ENCODE data around the gene SLC17A4. TPM values are rescaled to one million over a fixed set of nuclear protein-coding genes. Genes with fewer than 3 reads are reported as not detected.

Gene SLC17A4
- total and polyA plus RNA-seq, 2 experiments from 2014 or later, result not detected

DNA sequence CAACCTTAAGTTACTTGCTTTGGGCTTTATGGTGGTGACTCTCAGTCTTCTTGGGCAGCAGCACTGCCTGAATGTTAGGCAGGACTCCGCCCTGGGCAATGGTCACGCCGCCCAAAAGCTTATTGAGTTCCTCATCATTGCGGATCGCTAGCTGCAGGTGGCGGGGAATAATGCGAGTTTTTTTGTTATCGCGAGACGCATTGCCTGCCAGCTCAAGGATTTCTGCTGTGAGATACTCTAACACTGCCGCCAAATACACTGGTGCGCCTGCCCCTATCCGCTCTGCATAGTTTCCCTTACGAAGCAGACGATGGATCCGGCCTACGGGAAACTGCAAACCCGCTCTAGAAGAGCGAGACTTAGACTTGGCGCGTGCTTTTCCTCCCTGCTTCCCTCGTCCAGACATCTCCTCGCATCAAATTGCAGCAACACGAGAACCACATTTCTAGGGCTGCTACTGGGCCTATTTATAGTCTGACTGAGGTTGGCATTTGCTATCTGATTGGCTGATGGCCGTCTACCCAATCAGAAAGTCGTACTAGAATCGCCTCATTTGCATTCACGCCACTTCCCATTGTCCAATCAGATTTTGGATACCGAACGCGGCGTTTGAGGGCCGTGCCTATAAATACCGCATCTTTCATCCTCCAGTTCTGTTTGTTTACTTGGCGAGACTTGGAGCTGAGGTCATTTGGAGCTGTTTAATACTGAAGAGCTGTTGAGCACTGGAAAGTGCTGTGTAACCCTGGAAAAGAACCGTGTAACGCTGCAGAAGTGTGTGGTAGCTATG lies 28.2 kb upstream of the SLC17A4 start:
- no peak overlapping the region for H3K4me3 ChIP-seq
- no peak for DNase-seq
- no peaks in the 10 kb centered on the region for H3F3A ChIP-seq (ENCODE audit: insufficient read depth)
- no peaks in the 10 kb centered on the region for H3K27me3 ChIP-seq (replicated peaks; ENCODE audit: insufficient read depth)
- H3K4me1 ChIP-seq (ENCODE audit: insufficient read depth), result no peaks in the 10 kb centered on the region
- no peak overlapping the region for H3K27ac ChIP-seq
- H2AFZ ChIP-seq, result no peak overlapping the region
- H3K9me3 ChIP-seq (ENCODE audit: low read depth), result no peaks in the 10 kb centered on the region
- H3K79me2 ChIP-seq (ENCODE audit: insufficient read depth), result no peaks in the 10 kb centered on the region
- H3K4me2 ChIP-seq (ENCODE audit: unreplicated experiment), result no peak overlapping the region
- no peaks in the 10 kb centered on the region for H3K36me3 ChIP-seq (ENCODE audit: low read depth)
- no peaks in the 10 kb centered on the region for H4K20me1 ChIP-seq (ENCODE audit: insufficient read depth)
- in situ Hi-C loops (cut with MboI), result no loop called here
- TF ChIP-seq EZH2 (IDR thresholded peaks at IDR 0.05; ENCODE audit: insufficient read depth, poor library complexity, severe bottlenecking) (no peak), EZH2phosphoT487 (IDR thresholded peaks at IDR 0.05; ENCODE audit: insufficient read depth, low read depth) (no peak)
- H3K9me2 ChIP-seq (ENCODE audit: insufficient read depth), result no peaks in the 10 kb centered on the region
- WGBS, 2 experiments (ENCODE audit: low coverage in 1 of 2, low lambda C conversion rate in 2 of 2, missing lambda C conversion rate in 2 of 2), result 78% methylated on average over 37 of the region's 37 CpGs
- no peak overlapping the region for H3K9ac ChIP-seq

DNA sequence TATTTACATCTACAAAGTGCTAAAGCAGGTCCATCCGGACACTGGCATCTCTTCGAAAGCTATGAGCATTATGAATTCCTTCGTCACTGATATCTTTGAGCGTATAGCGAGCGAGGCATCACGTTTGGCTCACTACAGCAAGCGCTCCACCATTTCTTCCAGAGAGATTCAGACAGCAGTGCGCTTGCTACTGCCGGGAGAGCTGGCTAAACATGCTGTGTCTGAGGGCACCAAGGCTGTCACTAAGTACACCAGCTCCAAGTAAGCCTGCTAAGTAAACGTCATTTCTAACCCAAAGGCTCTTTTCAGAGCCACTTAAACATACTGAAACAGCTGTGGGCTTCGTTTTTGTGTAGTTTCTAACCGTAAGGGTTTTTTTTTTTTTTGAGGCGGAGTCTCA lies 27.5 kb upstream of the SLC17A4 start:
- in situ Hi-C loops (cut with MboI), result no loop called here
- no peak for TF ChIP-seq EZH2phosphoT487 (IDR thresholded peaks at IDR 0.05; ENCODE audit: insufficient read depth, low read depth)
- no peak for TF ChIP-seq EZH2 (IDR thresholded peaks at IDR 0.05; ENCODE audit: insufficient read depth, poor library complexity, severe bottlenecking)
- 57 to 69% methylated on average over 14 of the region's 14 CpGs for WGBS, 2 experiments (ENCODE audit: low coverage in 1 of 2, low lambda C conversion rate in 2 of 2, missing lambda C conversion rate in 2 of 2)

DNA sequence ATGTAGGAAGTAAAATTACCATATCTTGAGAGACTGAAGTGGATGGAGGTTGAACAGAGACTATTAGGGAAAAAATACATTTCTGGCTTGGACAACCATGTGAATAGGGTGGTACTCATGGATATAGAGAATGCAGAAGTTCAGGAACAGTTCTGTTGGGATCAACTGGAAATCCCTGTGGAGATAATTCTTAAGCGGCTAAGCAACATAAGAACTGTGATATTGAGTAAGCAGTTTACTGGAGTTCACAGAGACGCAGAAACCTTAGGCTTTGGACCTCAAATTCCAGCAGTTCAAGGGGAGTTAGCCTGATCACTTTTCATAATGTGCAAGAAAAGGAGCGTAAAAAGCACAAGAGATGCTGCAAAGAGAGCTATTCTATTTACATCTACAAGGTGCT lies 23.6 kb upstream of the SLC17A4 start:
- no peaks in the 10 kb centered on the region for H4K20me1 ChIP-seq (ENCODE audit: insufficient read depth)
- H3K9me2 ChIP-seq (ENCODE audit: insufficient read depth), result no peaks in the 10 kb centered on the region
- H3K79me2 ChIP-seq (ENCODE audit: insufficient read depth), result no peaks in the 10 kb centered on the region
- no peaks in the 10 kb centered on the region for H3K9me3 ChIP-seq (ENCODE audit: low read depth)
- no peak overlapping the region for H3K4me2 ChIP-seq (ENCODE audit: unreplicated experiment)
- no peak overlapping the region for H2AFZ ChIP-seq
- no peaks in the 10 kb centered on the region for H3K36me3 ChIP-seq (ENCODE audit: low read depth)
- no peak overlapping the region for H3K27ac ChIP-seq
- H3K4me1 ChIP-seq (ENCODE audit: insufficient read depth), result no peaks in the 10 kb centered on the region
- in situ Hi-C loops (cut with MboI), result no loop called here
- H3K4me3 ChIP-seq, result no peak overlapping the region
- H3K27me3 ChIP-seq (replicated peaks; ENCODE audit: insufficient read depth), result no peaks in the 10 kb centered on the region
- 54 to 57% methylated on average over 3 of the region's 3 CpGs for WGBS, 2 experiments (ENCODE audit: low coverage in 1 of 2, low lambda C conversion rate in 2 of 2, missing lambda C conversion rate in 2 of 2)
- no peak for DNase-seq
- H3K9ac ChIP-seq, result no peak overlapping the region
- TF ChIP-seq EZH2phosphoT487 (IDR thresholded peaks at IDR 0.05; ENCODE audit: insufficient read depth, low read depth) (no peak), EZH2 (IDR thresholded peaks at IDR 0.05; ENCODE audit: insufficient read depth, poor library complexity, severe bottlenecking) (no peak)
- H3F3A ChIP-seq (ENCODE audit: insufficient read depth), result no peaks in the 10 kb centered on the region

More for the DNA sequence above, 27.5 kb upstream of the SLC17A4 start:
- Histone ChIP-seq H3K27me3 (replicated peaks; ENCODE audit: insufficient read depth) (no peaks in the 10 kb centered on the region), H3K9ac (no peak overlapping the region), H3K4me3 (no peak overlapping the region), H3K9me2 (ENCODE audit: insufficient read depth) (no peaks in the 10 kb centered on the region), H3K9me3 (ENCODE audit: low read depth) (no peaks in the 10 kb centered on the region), H4K20me1 (ENCODE audit: insufficient read depth) (no peaks in the 10 kb centered on the region), H3F3A (ENCODE audit: insufficient read depth) (no peaks in the 10 kb centered on the region), H2AFZ (no peak overlapping the region), H3K36me3 (ENCODE audit: low read depth) (no peaks in the 10 kb centered on the region), H3K4me2 (ENCODE audit: unreplicated experiment) (no peak overlapping the region), H3K79me2 (ENCODE audit: insufficient read depth) (no peaks in the 10 kb centered on the region), H3K27ac (no peak overlapping the region), H3K4me1 (ENCODE audit: insufficient read depth) (no peaks in the 10 kb centered on the region)
- no peak for DNase-seq

DNA sequence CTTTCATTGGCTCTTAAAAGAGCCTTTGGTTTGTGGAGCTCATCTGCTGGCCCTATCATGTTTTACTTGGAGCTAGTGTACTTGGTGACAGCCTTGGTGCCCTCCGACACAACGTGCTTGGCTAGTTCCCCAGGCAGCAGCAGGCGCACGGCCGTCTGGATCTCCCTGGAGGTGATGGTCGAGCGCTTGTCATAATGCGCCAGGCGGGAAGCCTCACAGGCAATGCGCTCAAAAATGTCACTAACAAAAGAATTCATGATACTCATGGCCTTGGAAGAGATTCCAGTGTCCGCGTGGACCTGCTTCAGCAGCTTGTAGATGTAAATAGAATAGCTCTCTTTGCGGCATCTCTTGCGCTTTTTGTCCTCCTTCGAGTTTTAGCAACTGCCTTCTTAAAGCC lies 22.8 kb upstream of the SLC17A4 start:
- H3K36me3 ChIP-seq (ENCODE audit: low read depth), result no peaks in the 10 kb centered on the region
- no peaks in the 10 kb centered on the region for H3K9me3 ChIP-seq (ENCODE audit: low read depth)
- H3K27me3 ChIP-seq (replicated peaks; ENCODE audit: insufficient read depth), result no peaks in the 10 kb centered on the region
- H3K27ac ChIP-seq, result no peak overlapping the region
- no peaks in the 10 kb centered on the region for H3K79me2 ChIP-seq (ENCODE audit: insufficient read depth)
- H2AFZ ChIP-seq, result no peak overlapping the region
- in situ Hi-C loops (cut with MboI), result no loop called here
- no peak overlapping the region for H3K4me3 ChIP-seq
- TF ChIP-seq EZH2phosphoT487 (IDR thresholded peaks at IDR 0.05; ENCODE audit: insufficient read depth, low read depth), result no peak
- no peak for TF ChIP-seq EZH2 (IDR thresholded peaks at IDR 0.05; ENCODE audit: insufficient read depth, poor library complexity, severe bottlenecking)
- no peak for DNase-seq
- no peak overlapping the region for H3K4me2 ChIP-seq (ENCODE audit: unreplicated experiment)
- H3K9me2 ChIP-seq (ENCODE audit: insufficient read depth), result no peaks in the 10 kb centered on the region
- no peaks in the 10 kb centered on the region for H4K20me1 ChIP-seq (ENCODE audit: insufficient read depth)
- no peaks in the 10 kb centered on the region for H3F3A ChIP-seq (ENCODE audit: insufficient read depth)
- H3K9ac ChIP-seq, result no peak overlapping the region
- H3K4me1 ChIP-seq (ENCODE audit: insufficient read depth), result no peaks in the 10 kb centered on the region
- 82 to 88% methylated on average over 15 of the region's 15 CpGs for WGBS, 2 experiments (ENCODE audit: low coverage in 1 of 2, low lambda C conversion rate in 2 of 2, missing lambda C conversion rate in 2 of 2)

All from GM23248 (cell line).